ENCODE results near the gene PSMD6. TPM values are rescaled to one million over a fixed set of nuclear protein-coding genes. Genes with fewer than 3 reads are reported as not detected.

Gene PSMD6
- polyA plus RNA-seq, 4 donors: 79.6 to 127 (median 120) TPM

GRCh38 chr3:63963496-63963895 is 59.8 kb downstream of the PSMD6 start:
- no peak for DNase-seq (ENCODE audit: low read depth in 4 of 4, low spot score in 3 of 4)

- no peak for DNase-seq (ENCODE audit: low read depth in 4 of 4, low spot score in 3 of 4)
Measured at GRCh38 chr3:63961891-63962290, 61.4 kb downstream of the PSMD6 start.

Other genes with a start within 250 kb of the PSMD6 start
- gene C3orf49, start 204.2 kb downstream of the PSMD6 start, polyA plus RNA-seq (ENCODE audit: insufficient read length in 4 of 4): under 1 TPM; 0.42 to 0.56 (median 0.53) TPM
- 100 to 1,000 TPM in 1 of 4 donors, 10 to 100 TPM in 3; 62.1 to 106 (median 76.9) TPM for gene THOC7, start 159.7 kb downstream of the PSMD6 start, polyA plus RNA-seq (ENCODE audit: insufficient read length in 4 of 4)
- gene ATXN7, start 159.6 kb downstream of the PSMD6 start, polyA plus RNA-seq (ENCODE audit: insufficient read length in 4 of 4): 10 to 100 TPM; 17.5 to 26.8 (median 20.4) TPM
- gene SCAANT1, start 111.1 kb downstream of the PSMD6 start, polyA plus RNA-seq (ENCODE audit: insufficient read length in 4 of 4): 1 to 10 TPM in 3 of 4 donors, not detected in 1; 1.2 to 2.2 (median 1.7) TPM
- gene PRICKLE2, start 202.0 kb upstream of the PSMD6 start, polyA plus RNA-seq (ENCODE audit: insufficient read length in 4 of 4): 10 to 100 TPM; 19.3 to 20.8 (median 20.0) TPM

All from left renal pelvis (tissue), 4 donors.